Naive thymus-derived CD4-positive, alpha-beta T cell (primary cell): Measurements from ENCODE around the gene LGALS4. TPM values are rescaled to one million over a fixed set of nuclear protein-coding genes. Genes with fewer than 3 reads are reported as not detected.
"Not testable (repeated sequence)": the region's sequence is repeated elsewhere in the genome, so short reads cannot be mapped to it uniquely, and the experiment has no call there.

Source experiments
- ATAC-seq: fragments of 150-1000 bp; cut with Tn5 transposase; 2 replicates; pipeline ENCODE4 v1.10.0; 2021; ENCODE audit warnings: mild to moderate bottlenecking, moderate library complexity
- CTCF ChIA-PET: fragments of 350-600 bp; sonication (Branson Sonifier 250); formaldehyde crosslinking; loops from one replicate; lab custom pipeline; 2021; ENCODE audit warnings: antibody characterized with exemption; lab: Charles Lee
- POLR2A ChIA-PET: fragments of 350-600 bp; sonication (Branson Sonifier 250); formaldehyde crosslinking; loops from one replicate; lab custom pipeline; 2021; ENCODE audit warnings: antibody characterized with exemption, inconsistent platforms; lab: Charles Lee
- DNase-seq, 9 donors: peaks; one replicate each; pipeline versions ENCODE4 v3.0.0 to v3.0.0-alpha.2; 2020 to 2022; ENCODE audit warnings: mixed read lengths in 1 of 9
- H3K27ac ChIP-seq: one replicate; pipeline ENCODE4 v1.7.0; 2013; ENCODE audit warnings: mild to moderate bottlenecking, low read depth, low read length, moderate library complexity
- H3K27me3 ChIP-seq, 2 donors: one replicate each; pipeline ENCODE4 v1.7.0; 2013; ENCODE audit warnings: low read length in 2 of 2, mild to moderate bottlenecking in 2 of 2, moderate library complexity in 2 of 2; ENCODE audit not compliant: control insufficient read depth in 2 of 2, insufficient read depth in 2 of 2
- H3K36me3 ChIP-seq, 3 experiments: 1 replicate in 2 of 3; 2 replicates in 1 of 3; pipeline ENCODE4 v1.7.0; 2013; ENCODE audit warnings: low read length in 3 of 3, mild to moderate bottlenecking in 3 of 3, moderate library complexity in 1 of 3; ENCODE audit not compliant: insufficient read depth in 3 of 3, control insufficient read depth in 2 of 3
- H3K4me1 ChIP-seq, 2 donors: one replicate each; pipeline ENCODE4 v1.7.0; 2013; ENCODE audit warnings: low read length in 2 of 2, mild to moderate bottlenecking in 2 of 2, moderate library complexity in 1 of 2; ENCODE audit not compliant: control insufficient read depth in 2 of 2, insufficient read depth in 2 of 2
- H3K4me3 ChIP-seq: 2 replicates; pipeline ENCODE4 v1.7.0; 2013; ENCODE audit warnings: mild to moderate bottlenecking, low read length
- H3K9me3 ChIP-seq, 3 experiments: 1 replicate in 2 of 3; 2 replicates in 1 of 3; pipeline ENCODE4 v1.7.0; 2013; ENCODE audit warnings: low read length in 3 of 3; ENCODE audit not compliant: control insufficient read depth in 2 of 3
- H3K27ac Mint-ChIP-seq, 9 donors: one replicate each; pipeline ENCODE4 v1.8.0; 2020 to 2022; ENCODE audit warnings: mixed read lengths in 9 of 9, mild to moderate bottlenecking in 8 of 9, moderate library complexity in 5 of 9, inconsistent platforms in 2 of 9
- H3K27me3 Mint-ChIP-seq, 5 donors: one replicate each; pipeline ENCODE4 v1.8.0; 2021 to 2022; ENCODE audit warnings: mixed read lengths in 5 of 5, mild to moderate bottlenecking in 1 of 5
- H3K36me3 Mint-ChIP-seq, 5 donors: one replicate each; pipeline ENCODE4 v1.8.0; 2020 to 2022; ENCODE audit warnings: mixed read lengths in 5 of 5, mild to moderate bottlenecking in 3 of 5, inconsistent platforms in 1 of 5
- H3K4me1 Mint-ChIP-seq, 7 donors: one replicate each; pipeline ENCODE4 v1.8.0; 2020 to 2022; ENCODE audit warnings: mixed read lengths in 7 of 7, mild to moderate bottlenecking in 3 of 7, inconsistent platforms in 1 of 7
- H3K4me3 Mint-ChIP-seq, 10 donors: one replicate each; pipeline ENCODE4 v1.8.0; 2020 to 2022; ENCODE audit warnings: mild to moderate bottlenecking in 10 of 10, mixed read lengths in 10 of 10, moderate library complexity in 6 of 10, inconsistent platforms in 2 of 10
- H3K9me3 Mint-ChIP-seq, 11 donors: one replicate each; pipeline ENCODE4 v1.8.0; 2020 to 2022; ENCODE audit warnings: mixed read lengths in 11 of 11, mild to moderate bottlenecking in 4 of 11, inconsistent platforms in 1 of 11, moderate library complexity in 1 of 11
- intact Hi-C, 2 donors: fragments of 100-400 bp; cut with micrococcal nuclease; formaldehyde crosslinking; loops; one replicate each; pipeline ENCODE4 v1.15.1; 2023
- polyA plus RNA-seq, 2 donors: library from polyadenylated mRNA; unstranded; fragments of 300-500 nt; fragmentation: Illumina TruSeq; gene quantifications; one replicate each; pipeline ENCODE4 v1.2.3, GENCODE V29; 2021
- total RNA-seq, 6 experiments: library from RNA in 5 of 6; stranded (reverse) in 5 of 6; gene quantifications; 1 replicate in 5 of 6; 2 replicates in 1 of 6; pipeline ENCODE4 v1.2.3 and lab custom pipeline; 2021 to 2026

Gene LGALS4
- total and polyA plus RNA-seq, 7 experiments from 2014 or later = 0.13 to 9.8 (median 5.0) TPM

DNA sequence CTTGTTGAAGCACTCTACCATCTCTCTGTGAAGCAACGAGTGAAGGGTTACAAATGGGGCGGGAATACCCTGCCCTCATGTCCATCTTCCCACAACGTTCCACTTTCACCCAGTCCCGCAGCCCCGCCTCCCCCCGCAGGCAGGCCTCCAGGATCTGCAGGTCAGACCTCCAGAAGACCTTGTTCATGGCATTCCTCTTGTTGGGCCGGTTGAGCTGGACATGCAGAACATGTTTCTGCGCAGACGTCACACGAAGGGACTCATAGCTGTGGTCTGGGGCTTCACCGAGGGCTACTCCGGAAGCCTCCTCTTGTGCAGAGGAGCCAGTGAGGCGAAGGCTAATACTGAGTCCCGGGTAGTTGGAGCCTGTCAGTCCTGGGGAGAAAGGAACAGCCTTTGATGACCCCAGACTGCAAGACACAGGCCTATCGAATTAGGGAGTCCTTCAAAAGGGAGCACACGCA is 18.4 kb upstream of the LGALS4 start:
- CTCF ChIA-PET = interaction anchor here (1.1 kb wide), 2 partner anchors 57 to 98 kb away, joined by 3 read pairs; no protein-coding TSS in a partner anchor

DNA sequence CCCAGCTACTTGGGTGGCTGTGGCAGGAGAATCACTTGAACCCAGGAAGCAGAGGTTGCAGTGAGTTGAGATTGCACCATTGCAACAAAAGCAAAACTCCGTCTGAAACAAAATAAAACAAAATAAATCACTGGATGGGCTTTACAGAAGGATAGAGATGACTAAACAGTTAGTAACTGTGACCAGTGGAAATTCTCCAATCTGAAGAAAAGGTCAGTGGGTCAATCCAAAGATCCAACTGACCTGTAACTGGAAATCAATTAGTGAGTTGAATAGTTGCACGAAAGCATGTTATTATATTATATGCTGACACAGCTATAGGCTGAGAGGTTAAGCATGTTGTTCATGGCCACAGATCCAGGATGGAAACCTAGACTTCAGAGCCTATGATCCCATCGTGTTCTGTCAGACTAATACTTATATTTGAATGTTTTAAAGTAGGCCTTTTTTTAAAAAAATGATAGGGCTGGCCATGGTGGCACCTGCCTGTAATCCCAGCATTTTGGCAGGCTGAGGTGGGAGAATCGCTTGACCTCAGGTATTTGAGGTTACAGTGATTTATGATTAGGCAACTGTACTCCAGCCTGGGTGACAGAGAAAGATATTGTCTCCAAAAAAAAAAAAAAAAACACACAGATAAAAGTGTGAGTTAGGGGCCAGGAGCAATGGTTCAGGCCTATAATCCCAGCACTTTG is 17.4 kb upstream of the LGALS4 start:
- intact Hi-C loops = loop anchor here (2.0 to 5.0 kb wide), 8 partner anchors 37 to 513 kb away; partner anchors contain the start of genes FAM98C (in 1 of the 2), KCNK6 (in 1 of the 2), RINL (in 1 of the 2) and YIF1B (in 1 of the 2)
- H3K4me1 ChIP-seq = peaks cover 12 to 21% of the 10 kb centered on the region in 2 donors
- H3K9me3 ChIP-seq = no peaks in the 10 kb centered on the region
- CTCF ChIA-PET = interaction anchor here (1.1 kb wide), 2 partner anchors 58 to 99 kb away, joined by 3 read pairs; no protein-coding TSS in a partner anchor
- no peaks in the 10 kb centered on the region for H3K27me3 ChIP-seq
- no peak for ATAC-seq
- Mint-ChIP-seq H3K4me1 (peaks cover 15 to 61% (median 39%) of the 10 kb centered on the region in 7 donors), H3K4me3 (peak overlapping the region; percentile 90 to 97 (median 94)), H3K27ac (peak overlapping the region in 7 of 9 donors; percentile 49 to 97 (median 93)), H3K27me3 (no peaks in the 10 kb centered on the region), H3K9me3 (no peaks in the 10 kb centered on the region), H3K36me3 (peaks cover 0 to 23% (median 6%) of the 10 kb centered on the region in 5 donors)
- peaks cover 12 to 40% (median 15%) of the 10 kb centered on the region in 3 experiments for H3K36me3 ChIP-seq
- POLR2A ChIA-PET = interaction anchor here (0.9 to 3.6 kb wide), 6 partner anchors 14 to 100 kb away, joined by 3 to 34 read pairs (median 6); partner anchors contain the start of genes HNRNPL, MRPS12 and SARS2
- H3K4me3 ChIP-seq = peak overlapping the region; percentile 80
- no peak for DNase-seq
- no peak overlapping the region for H3K27ac ChIP-seq

More for the DNA sequence above, 18.4 kb upstream of the LGALS4 start:
- Mint-ChIP-seq H3K9me3 (no peaks in the 10 kb centered on the region), H3K36me3 (peaks cover 0 to 26% (median 6%) of the 10 kb centered on the region in 5 donors), H3K27ac (peak overlapping the region; percentile 78 to 97 (median 92)), H3K4me1 (peaks cover 14 to 54% (median 38%) of the 10 kb centered on the region in 7 donors), H3K27me3 (no peaks in the 10 kb centered on the region), H3K4me3 (peak overlapping the region; percentile 90 to 97 (median 94))
- H3K4me3 ChIP-seq = peak overlapping the region; percentile 80
- intact Hi-C loops = loop anchor here (1.0 to 5.0 kb wide), 15 partner anchors 11 to 514 kb away; partner anchors contain the start of genes MRPS12 (in 2 of the 2), NFKBIB (in 2 of the 2), SARS2 (in 2 of the 2) and SIRT2 (in 2 of the 2)
- H3K9me3 ChIP-seq = no peaks in the 10 kb centered on the region
- H3K27ac ChIP-seq = peak overlapping the region; percentile 84
- peaks cover 12 to 21% of the 10 kb centered on the region in 2 donors for H3K4me1 ChIP-seq
- H3K36me3 ChIP-seq = peaks cover 12 to 46% (median 19%) of the 10 kb centered on the region in 3 experiments
- no peaks in the 10 kb centered on the region for H3K27me3 ChIP-seq
- POLR2A ChIA-PET = interaction anchor here (0.6 to 3.6 kb wide), 16 partner anchors 9 to 624 kb away, joined by 3 to 34 read pairs (median 6); partner anchors contain the start of genes HNRNPL, MRPS12, RINL and SARS2
- peak; percentile 20 for ATAC-seq
- peak in 1 of 9 donors; percentile 48 for DNase-seq

DNA sequence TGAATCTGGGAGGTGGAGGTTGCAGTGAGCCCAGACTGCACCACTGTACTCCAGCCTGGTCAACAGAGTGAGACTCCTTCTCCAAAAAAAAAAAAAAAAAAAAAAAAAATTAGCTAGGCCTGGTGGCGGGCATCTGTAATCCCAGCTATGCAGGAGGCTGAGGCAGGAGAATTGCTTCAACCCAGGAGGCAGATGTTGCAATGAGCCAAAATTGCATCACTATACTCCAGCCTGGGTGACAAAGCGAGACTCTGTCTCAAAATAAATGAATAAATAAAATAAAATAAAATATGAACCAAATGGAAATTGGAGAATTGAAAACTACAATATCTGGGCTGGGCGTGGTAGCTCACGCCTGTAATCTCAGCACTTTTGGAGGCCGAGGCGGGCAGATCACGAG is 16.5 kb upstream of the LGALS4 start:
- intact Hi-C loops, H3K27me3 Mint-ChIP-seq, H3K27ac Mint-ChIP-seq, H3K9me3 ChIP-seq, H3K9me3 Mint-ChIP-seq, H3K27ac ChIP-seq, ATAC-seq, DNase-seq, H3K27me3 ChIP-seq, H3K4me3 ChIP-seq, CTCF ChIA-PET: not testable (repeated sequence)
- H3K36me3 Mint-ChIP-seq = peaks cover 0 to 25% (median 8%) of the 10 kb centered on the region in 5 donors
- POLR2A ChIA-PET = interaction anchor here (1.2 kb wide), 2 partner anchors 20 to 60 kb away, joined by 3 read pairs; partner anchors contain the start of gene HNRNPL
- H3K36me3 ChIP-seq = peaks cover 12 to 40% (median 15%) of the 10 kb centered on the region in 3 experiments
- peaks cover 25 to 65% (median 48%) of the 10 kb centered on the region in 7 donors for H3K4me1 Mint-ChIP-seq
- H3K4me1 ChIP-seq = peaks cover 12 to 21% of the 10 kb centered on the region in 2 donors
- H3K4me3 Mint-ChIP-seq = peak overlapping the region in 1 of 10 donors; percentile 91

GRCh38 chr19:38826856-38827551 is 14.3 kb upstream of the LGALS4 start:
- H3K36me3 Mint-ChIP-seq = peaks cover 5 to 44% (median 21%) of the 10 kb centered on the region in 5 donors
- H3K4me3 ChIP-seq = no peak overlapping the region
- ChIA-PET CTCF (no interaction called here), POLR2A (interaction anchor here (1.5 kb wide), 1 partner anchor 11 kb away, joined by 5 read pairs; no protein-coding TSS in a partner anchor)
- peaks cover 8 to 17% of the 10 kb centered on the region in 2 donors for H3K4me1 ChIP-seq
- peak overlapping the region in 3 of 10 donors; percentile 9 to 53 (median 41) for H3K4me3 Mint-ChIP-seq
- H3K9me3 Mint-ChIP-seq = peaks cover 0 to 5% (median 0%) of the 10 kb centered on the region in 11 donors
- peak overlapping the region in 2 of 9 donors; percentile 33 to 49 for H3K27ac Mint-ChIP-seq
- H3K9me3 ChIP-seq = no peaks in the 10 kb centered on the region
- ATAC-seq (no peak), DNase-seq (no peak)
- no peaks in the 10 kb centered on the region for H3K27me3 ChIP-seq
- no peak overlapping the region for H3K27ac ChIP-seq
- H3K4me1 Mint-ChIP-seq = peaks cover 27 to 72% (median 58%) of the 10 kb centered on the region in 7 donors
- intact Hi-C loops = no loop called here
- peaks cover 12 to 48% (median 15%) of the 10 kb centered on the region in 3 experiments for H3K36me3 ChIP-seq
- H3K27me3 Mint-ChIP-seq = no peaks in the 10 kb centered on the region

DNA sequence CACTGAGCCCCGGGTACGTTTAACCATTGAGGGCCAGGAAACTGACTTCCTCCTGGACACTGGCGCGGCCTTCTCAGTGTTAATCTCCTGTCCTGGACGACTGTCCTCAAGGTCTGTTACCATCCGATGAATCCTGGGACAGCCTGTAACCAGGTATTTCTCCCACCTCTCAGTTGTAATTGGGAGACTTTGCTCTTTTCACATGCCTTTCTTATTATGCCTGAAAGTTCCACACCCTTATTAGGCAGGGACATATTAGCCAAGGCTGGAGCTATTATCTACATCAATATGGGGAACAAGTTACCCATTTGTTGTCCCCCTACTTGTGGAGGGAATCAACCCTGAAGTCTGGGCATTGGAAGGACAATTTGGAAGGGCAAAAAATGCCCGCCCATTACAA is 13.2 kb upstream of the LGALS4 start:
- H3K27me3 Mint-ChIP-seq, H3K27ac ChIP-seq, H3K4me3 Mint-ChIP-seq, POLR2A ChIA-PET, H3K9me3 Mint-ChIP-seq, CTCF ChIA-PET, H3K27ac Mint-ChIP-seq, H3K27me3 ChIP-seq, H3K4me3 ChIP-seq, H3K9me3 ChIP-seq, DNase-seq, intact Hi-C loops, ATAC-seq: not testable (repeated sequence)
- Mint-ChIP-seq H3K36me3 (peaks cover 5 to 44% (median 22%) of the 10 kb centered on the region in 5 donors), H3K4me1 (peaks cover 22 to 61% (median 50%) of the 10 kb centered on the region in 7 donors)
- Histone ChIP-seq H3K36me3 (peaks cover 12 to 45% (median 15%) of the 10 kb centered on the region in 3 experiments), H3K4me1 (peaks cover 7 to 13% of the 10 kb centered on the region in 2 donors)
